Spleen (tissue), 7 donors: ENCODE results near the gene GLG1.

Experiments used
- CTCF ChIP-seq, 11 experiments: fragments of 200-600 bp in 7 of 11; fragments of 450-650 bp in 4 of 11; sonication (generic) in 4 of 11; IDR thresholded peaks in 8 of 11; conservative IDR thresholded peaks in 3 of 11; 1 replicate in 7 of 11; 2 replicates in 4 of 11; pipeline versions ENCODE4 v1.4.0 to v1.8.0; 2016 to 2021; ENCODE audit warnings: antibody characterized with exemption in 11 of 11, inconsistent platforms in 4 of 11, mild to moderate bottlenecking in 1 of 11
- POLR2AphosphoS5 ChIP-seq, 3 donors: sonication (generic); formaldehyde crosslinking; IDR thresholded peaks; one replicate each; pipeline ENCODE4 v1.5.1; 2017; ENCODE audit warnings: antibody characterized with exemption in 3 of 3
- donor health status: DM: no; HTN: no; CAD: no; lungs with moderate emphysema.
- donor health status: DM: no; HTN: no; CAD: no.
- donor health status: DM: no; HTN: no; CAD: no.

GRCh38 chr16:74563828-74564263 is 43.1 kb downstream of the GLG1 start:
- TF ChIP-seq CTCF (IDR thresholded peaks at IDR 0.05 in 8 of 11, conservative IDR thresholded peaks at IDR 0.05 in 3 of 11) = peak in 1 of 11 experiments; percentile 13
- peak in 1 of 3 donors; percentile 23 for TF ChIP-seq POLR2AphosphoS5 (IDR thresholded peaks at IDR 0.05)
